ENCODE results near the gene MIER3. TPM values are rescaled to one million over a fixed set of nuclear protein-coding genes. Genes with fewer than 3 reads are reported as not detected.

Gene MIER3
- total and polyA plus RNA-seq, 9 of the 15 experiments (the other 6 are each of a cell fraction or from before 2014, with no cell fraction given) = 4.1 to 29.3 (median 13.0) TPM

DNA sequence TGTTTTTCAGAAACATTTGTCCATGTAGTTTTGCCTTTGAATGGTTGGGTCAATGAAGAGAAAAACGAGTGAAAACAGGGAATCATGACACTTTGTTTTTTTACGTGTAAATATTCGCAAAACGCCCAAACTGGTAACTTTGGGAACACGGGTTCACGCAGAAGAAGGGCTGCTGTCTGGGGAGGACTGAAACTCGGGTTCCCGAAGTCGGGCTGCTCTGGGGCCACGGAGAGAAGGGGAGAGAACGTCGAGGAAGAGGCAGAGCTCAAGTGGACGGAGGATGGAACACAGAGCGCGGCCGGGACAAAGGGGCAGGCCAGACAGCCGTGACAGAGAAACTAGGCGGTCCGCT lies 43.0 kb downstream of the MIER3 start (continued):
- TF ChIP-seq ZNF780A (CRISPR knock-in tag; IDR thresholded peaks at IDR 0.05) (no peak), STAG1 (CRISPR knock-in tag; IDR thresholded peaks at IDR 0.05; ENCODE audit: borderline replicate concordance) (no peak), ZNF408 (CRISPR knock-in tag; IDR thresholded peaks at IDR 0.05; ENCODE audit: low read depth) (no peak), SAP30 (IDR thresholded peaks at IDR 0.05; ENCODE audit: borderline replicate concordance, insufficient read depth, low read depth, low read length, poor library complexity, severe bottlenecking) (no peak), HDGF (IDR thresholded peaks at IDR 0.05) (no peak), ETV5 (CRISPR knock-in tag; IDR thresholded peaks at IDR 0.05; ENCODE audit: low read depth) (no peak), NCOA6 (IDR thresholded peaks at IDR 0.05) (peak; percentile 44; the same call in 1 of the 2 replicates), ATF7 (IDR thresholded peaks at IDR 0.05) (no peak), HIVEP1 (CRISPR knock-in tag; IDR thresholded peaks at IDR 0.05) (no peak), JUN (IDR thresholded peaks at IDR 0.05; ENCODE audit: borderline replicate concordance, low read depth, low read length) (no peak), JUN (CRISPR knock-in tag; IDR thresholded peaks at IDR 0.05; ENCODE audit: borderline replicate concordance) (no peak), ZKSCAN1 (IDR thresholded peaks at IDR 0.05; ENCODE audit: low read depth, low read length) (no peak), CHD2 (IDR thresholded peaks at IDR 0.05; ENCODE audit: low read depth, low read length) (no peak), ETV6 (IDR thresholded peaks at IDR 0.05; ENCODE audit: borderline replicate concordance in 1 of 2, low read depth in 2 of 2, low read length in 1 of 2) (no peak), ETV6 (CRISPR knock-in tag; IDR thresholded peaks at IDR 0.05; ENCODE audit: borderline replicate concordance) (no peak), BHLHE40 (IDR thresholded peaks at IDR 0.05; ENCODE audit: low read length) (no peak), ASH1L (IDR thresholded peaks at IDR 0.05; ENCODE audit: borderline replicate concordance, low read depth, partially characterized antibody) (no peak), RBM22 (IDR thresholded peaks at IDR 0.05; ENCODE audit: low read depth, low read length, poor library complexity, severe bottlenecking) (no peak), EP400 (IDR thresholded peaks at IDR 0.05) (peak; percentile 6; the same call in 1 of the 2 replicates), JUND (IDR thresholded peaks at IDR 0.05; ENCODE audit: borderline replicate concordance, low read depth, low read length) (no peak), JUND (tag; IDR thresholded peaks at IDR 0.05; ENCODE audit: borderline replicate concordance, low read depth, low read length) (no peak), MYC (IDR thresholded peaks at IDR 0.05; ENCODE audit: low read depth, low read length) (no peak), MYC (CRISPR knock-in tag; IDR thresholded peaks at IDR 0.05; ENCODE audit: borderline replicate concordance, low read depth) (0 out of 2 replicates have a peak, but pooled peaks have one; percentile 40), BDP1 (IDR thresholded peaks at IDR 0.05; ENCODE audit: insufficient read depth, insufficient read length) (no peak), ZNF668 (CRISPR knock-in tag; IDR thresholded peaks at IDR 0.05) (0 out of 2 replicates have a peak, but pooled peaks have one; percentile 9), DDX20 (tag; IDR thresholded peaks at IDR 0.05; ENCODE audit: low read depth) (no peak)
- TF ChIP-seq, protein P1, sequence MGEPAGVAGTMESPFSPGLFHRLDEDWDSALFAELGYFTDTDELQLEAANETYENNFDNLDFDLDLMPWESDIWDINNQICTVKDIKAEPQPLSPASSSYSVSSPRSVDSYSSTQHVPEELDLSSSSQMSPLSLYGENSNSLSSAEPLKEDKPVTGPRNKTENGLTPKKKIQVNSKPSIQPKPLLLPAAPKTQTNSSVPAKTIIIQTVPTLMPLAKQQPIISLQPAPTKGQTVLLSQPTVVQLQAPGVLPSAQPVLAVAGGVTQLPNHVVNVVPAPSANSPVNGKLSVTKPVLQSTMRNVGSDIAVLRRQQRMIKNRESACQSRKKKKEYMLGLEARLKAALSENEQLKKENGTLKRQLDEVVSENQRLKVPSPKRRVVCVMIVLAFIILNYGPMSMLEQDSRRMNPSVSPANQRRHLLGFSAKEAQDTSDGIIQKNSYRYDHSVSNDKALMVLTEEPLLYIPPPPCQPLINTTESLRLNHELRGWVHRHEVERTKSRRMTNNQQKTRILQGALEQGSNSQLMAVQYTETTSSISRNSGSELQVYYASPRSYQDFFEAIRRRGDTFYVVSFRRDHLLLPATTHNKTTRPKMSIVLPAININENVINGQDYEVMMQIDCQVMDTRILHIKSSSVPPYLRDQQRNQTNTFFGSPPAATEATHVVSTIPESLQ (CRISPR knock-in tag; IDR thresholded peaks at IDR 0.05) = no peak; the same call in 1 of the 2 replicates
- TF ChIP-seq, protein P2, sequence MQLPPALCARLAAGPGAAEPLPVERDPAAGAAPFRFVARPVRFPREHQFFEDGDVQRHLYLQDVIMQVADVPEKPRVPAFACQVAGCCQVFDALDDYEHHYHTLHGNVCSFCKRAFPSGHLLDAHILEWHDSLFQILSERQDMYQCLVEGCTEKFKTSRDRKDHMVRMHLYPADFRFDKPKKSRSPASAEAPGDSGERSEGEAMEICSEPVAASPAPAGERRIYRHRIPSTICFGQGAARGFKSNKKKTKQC (CRISPR knock-in tag; IDR thresholded peaks at IDR 0.05) = no peak
- TF ChIP-seq, protein P3, sequence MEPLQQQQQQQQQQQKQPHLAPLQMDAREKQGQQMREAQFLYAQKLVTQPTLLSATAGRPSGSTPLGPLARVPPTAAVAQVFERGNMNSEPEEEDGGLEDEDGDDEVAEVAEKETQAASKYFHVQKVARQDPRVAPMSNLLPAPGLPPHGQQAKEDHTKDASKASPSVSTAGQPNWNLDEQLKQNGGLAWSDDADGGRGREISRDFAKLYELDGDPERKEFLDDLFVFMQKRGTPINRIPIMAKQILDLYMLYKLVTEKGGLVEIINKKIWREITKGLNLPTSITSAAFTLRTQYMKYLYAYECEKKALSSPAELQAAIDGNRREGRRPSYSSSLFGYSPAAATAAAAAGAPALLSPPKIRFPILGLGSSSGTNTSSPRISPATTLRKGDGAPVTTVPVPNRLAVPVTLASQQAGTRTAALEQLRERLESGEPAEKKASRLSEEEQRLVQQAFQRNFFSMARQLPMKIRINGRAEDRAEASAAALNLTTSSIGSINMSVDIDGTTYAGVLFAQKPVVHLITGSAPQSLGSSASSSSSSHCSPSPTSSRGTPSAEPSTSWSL (CRISPR knock-in tag; IDR thresholded peaks at IDR 0.05; ENCODE audit: borderline replicate concordance) = no peak
